Adrenal gland (tissue), 5 donors: ENCODE data around the gene PAQR6.

Experiments used
- POLR2A ChIP-seq, 2 donors: fragments of 450-650 bp; IDR thresholded peaks; one replicate each; pipeline ENCODE4 v1.6.1; 2017; ENCODE audit warnings: antibody characterized with exemption in 2 of 2, mild to moderate bottlenecking in 2 of 2, moderate library complexity in 1 of 2
- TF ChIP-seq, protein P1 (sequence below), 6 experiments: fragments of 450-650 bp in 4 of 6; fragments of 200-600 bp in 2 of 6; sonication (generic) in 1 of 6; IDR thresholded peaks; 1 replicate in 5 of 6; 2 replicates in 1 of 6; pipeline versions ENCODE4 v1.5.1 to v1.8.0; 2016 to 2021; ENCODE audit warnings: antibody characterized with exemption in 6 of 6, mild to moderate bottlenecking in 2 of 6, moderate library complexity in 1 of 6
- donor health status: DM: no; HTN: no; CAD: no.

DNA sequence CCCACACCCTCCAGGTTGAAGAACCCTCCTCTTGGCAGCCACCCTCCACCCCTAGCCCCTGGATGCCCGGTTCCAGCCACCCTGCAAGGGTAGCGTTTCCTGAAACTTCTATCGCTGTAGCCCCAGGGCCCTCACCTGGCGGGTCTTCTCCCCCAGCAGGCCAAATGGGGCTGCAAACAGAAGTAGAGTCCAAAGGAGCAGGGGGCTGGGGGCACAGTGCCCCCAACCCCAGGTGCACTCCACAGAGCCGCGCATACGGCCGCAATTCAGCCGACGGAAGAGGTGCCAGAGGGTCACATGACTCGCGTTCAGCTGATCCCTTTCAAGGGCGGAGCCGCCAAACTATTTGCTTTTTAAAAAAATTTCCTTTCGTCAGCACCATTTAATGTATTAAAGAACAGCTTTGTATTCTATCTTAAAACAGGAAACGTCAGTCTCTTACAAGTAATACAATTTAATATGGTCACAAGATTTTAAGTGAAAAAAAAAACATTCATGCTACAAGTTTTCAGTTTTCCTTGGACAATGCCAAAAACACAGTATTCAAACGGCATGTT is 47.6 kb upstream of the PAQR6 start, which contains the start of gene GLMP:
- no peak for TF ChIP-seq POLR2A (IDR thresholded peaks at IDR 0.05)
- TF ChIP-seq, protein P1, sequence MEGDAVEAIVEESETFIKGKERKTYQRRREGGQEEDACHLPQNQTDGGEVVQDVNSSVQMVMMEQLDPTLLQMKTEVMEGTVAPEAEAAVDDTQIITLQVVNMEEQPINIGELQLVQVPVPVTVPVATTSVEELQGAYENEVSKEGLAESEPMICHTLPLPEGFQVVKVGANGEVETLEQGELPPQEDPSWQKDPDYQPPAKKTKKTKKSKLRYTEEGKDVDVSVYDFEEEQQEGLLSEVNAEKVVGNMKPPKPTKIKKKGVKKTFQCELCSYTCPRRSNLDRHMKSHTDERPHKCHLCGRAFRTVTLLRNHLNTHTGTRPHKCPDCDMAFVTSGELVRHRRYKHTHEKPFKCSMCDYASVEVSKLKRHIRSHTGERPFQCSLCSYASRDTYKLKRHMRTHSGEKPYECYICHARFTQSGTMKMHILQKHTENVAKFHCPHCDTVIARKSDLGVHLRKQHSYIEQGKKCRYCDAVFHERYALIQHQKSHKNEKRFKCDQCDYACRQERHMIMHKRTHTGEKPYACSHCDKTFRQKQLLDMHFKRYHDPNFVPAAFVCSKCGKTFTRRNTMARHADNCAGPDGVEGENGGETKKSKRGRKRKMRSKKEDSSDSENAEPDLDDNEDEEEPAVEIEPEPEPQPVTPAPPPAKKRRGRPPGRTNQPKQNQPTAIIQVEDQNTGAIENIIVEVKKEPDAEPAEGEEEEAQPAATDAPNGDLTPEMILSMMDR (IDR thresholded peaks at IDR 0.05), result no peak
